GM18507 (cell line): ENCODE results near the gene PPM1B.
"Not testable (repeated sequence)": the region's sequence is repeated elsewhere in the genome, so short reads cannot be mapped to it uniquely, and the experiment has no call there.

Experiments used
- DNase-seq: peaks from one replicate; pipeline ENCODE4 v3.0.0; 2011; ENCODE audit warnings: low read depth; ENCODE audit not compliant: insufficient read length; ENCODE audit errors: extremely low spot score
- FAIRE-seq: peaks from 2 replicates; lab custom pipeline; 2011; peaks lifted over from hg19 to GRCh38; lab: Jason Lieb, UNC

The PPM1B gene

DNA sequence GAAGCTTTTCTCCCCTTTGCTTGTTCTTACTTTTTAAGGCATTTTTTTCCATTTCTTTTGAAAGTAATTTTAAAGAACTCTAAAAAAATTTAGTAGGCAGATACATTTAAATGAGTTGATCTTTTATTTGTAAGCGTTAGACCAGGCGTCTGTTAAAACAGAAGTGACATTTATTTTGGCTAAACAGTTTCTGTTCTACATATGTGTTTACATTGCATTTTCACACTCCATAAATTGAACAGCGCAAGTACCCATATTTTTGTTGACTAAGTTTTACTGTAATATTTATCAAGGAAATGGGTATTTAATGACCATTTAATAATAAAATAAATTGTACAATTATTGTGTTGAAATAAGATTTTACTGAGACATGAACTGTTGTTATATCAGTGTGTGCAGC is 21.9 kb downstream of the PPM1B start:
- DNase-seq: no peak
- no peak for FAIRE-seq

DNA sequence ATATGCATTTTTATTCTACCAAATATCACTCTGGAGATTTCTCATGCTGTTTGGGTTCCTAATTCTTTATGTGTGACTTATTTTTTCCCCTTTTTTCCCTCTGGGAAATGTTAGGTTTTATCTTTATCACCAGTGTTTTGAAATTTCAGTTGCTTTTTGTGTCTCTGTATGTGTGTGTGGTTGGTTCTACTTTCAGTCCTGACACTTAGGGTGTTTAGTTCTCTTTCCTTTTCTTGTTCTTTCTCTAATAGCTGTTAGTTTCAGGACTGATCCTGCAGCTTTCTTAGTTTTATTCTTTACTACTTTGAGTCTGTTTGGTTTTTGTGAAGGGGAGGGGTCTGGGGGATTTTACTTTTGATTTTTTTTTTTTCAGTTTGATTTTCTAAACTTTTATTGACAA is 23.1 kb downstream of the PPM1B start:
- peak; percentile 90 for FAIRE-seq
- peak; percentile 22 for DNase-seq

- DNase-seq (no peak), FAIRE-seq (no peak)
Measured at GRCh38 chr2:44192646-44193045, 24.0 kb downstream of the PPM1B start.

- no peak for DNase-seq
- no peak for FAIRE-seq
Measured at GRCh38 chr2:44195714-44196113, 27.0 kb downstream of the PPM1B start.

GRCh38 chr2:44197816-44198215 is 29.1 kb downstream of the PPM1B start:
- DNase-seq (no peak), FAIRE-seq (no peak)

DNA sequence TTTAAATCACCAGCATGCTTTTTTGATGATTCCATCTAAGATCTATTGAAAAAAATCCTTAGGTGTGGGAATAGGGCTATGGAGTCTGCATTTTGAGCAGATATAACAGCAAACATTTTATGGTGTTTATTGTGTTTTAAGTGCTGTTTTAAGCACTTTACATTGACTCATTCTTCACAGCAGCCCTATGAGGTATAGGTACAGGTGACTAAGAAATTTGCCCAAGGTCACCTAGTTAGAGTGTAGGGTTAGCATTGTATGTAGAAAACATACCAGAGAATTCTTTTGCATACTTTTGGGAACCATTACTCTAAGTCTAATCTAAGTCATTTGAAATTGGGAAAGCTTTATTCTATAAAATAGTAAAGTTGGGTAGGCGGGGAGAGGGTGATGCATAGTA is 31.3 kb downstream of the PPM1B start:
- FAIRE-seq (no peak), DNase-seq (no peak)

DNA sequence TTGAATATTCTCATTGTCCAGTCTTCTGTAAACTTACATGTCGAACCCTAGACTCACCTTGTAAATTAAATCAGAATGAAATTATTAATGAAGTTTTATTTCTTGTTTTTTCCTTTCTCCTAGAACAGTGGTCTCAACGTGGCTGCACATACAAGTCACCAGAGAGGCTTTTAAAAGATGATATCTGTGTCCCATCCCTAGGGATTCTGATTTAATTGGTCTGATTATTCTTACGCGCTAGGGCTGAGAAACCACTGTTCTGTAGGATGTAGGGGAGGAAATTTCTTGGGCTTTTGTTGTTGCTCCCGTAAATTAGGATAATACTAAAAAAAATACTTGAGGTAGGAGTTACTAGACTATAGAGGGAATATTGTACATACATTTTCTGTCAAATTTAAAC is 32.1 kb downstream of the PPM1B start:
- DNase-seq (no peak), FAIRE-seq (no peak)

DNA sequence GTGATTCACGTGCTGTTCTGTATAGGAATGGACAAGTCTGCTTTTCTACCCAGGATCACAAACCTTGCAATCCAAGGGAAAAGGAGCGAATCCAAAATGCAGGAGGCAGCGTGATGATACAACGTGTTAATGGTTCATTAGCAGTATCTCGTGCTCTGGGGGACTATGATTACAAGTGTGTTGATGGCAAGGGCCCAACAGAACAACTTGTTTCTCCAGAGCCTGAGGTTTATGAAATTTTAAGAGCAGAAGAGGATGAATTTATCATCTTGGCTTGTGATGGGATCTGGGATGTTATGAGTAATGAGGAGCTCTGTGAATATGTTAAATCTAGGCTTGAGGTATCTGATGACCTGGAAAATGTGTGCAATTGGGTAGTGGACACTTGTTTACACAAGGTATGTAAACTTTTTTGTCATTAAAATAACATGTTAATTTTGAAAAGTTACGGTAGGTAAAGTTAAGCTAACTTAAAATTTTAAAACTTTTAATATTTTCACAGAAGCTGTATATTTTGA is 33.0 kb downstream of the PPM1B start:
- FAIRE-seq (no peak), DNase-seq (no peak)

- DNase-seq: no peak
- no peak for FAIRE-seq
Measured at GRCh38 chr2:44203542-44203941, 34.9 kb downstream of the PPM1B start.

- FAIRE-seq: no peak
- no peak for DNase-seq
Measured at GRCh38 chr2:44205169-44205568, 36.5 kb downstream of the PPM1B start.

DNA sequence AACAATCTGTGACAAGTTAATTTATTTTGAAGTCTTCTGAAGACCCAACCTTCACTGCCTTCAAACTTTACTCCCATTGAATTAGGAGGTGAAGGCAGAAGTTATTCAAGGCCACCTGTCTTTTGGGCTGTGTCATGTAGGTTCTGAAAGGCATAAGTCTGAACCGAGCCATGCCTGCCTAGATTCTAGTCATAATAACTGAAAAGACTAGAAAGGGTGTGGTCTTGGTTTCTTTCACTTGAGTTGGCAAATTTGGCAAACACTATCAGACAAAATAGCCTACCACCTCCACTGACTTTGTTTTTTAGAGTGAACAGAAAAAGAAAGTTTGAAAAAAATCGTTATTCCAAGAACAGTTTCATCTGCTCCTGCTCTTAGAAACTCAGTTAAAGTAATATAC is 38.4 kb downstream of the PPM1B start:
- no peak for DNase-seq
- FAIRE-seq: no peak

GRCh38 chr2:44207648-44208047 is 39.0 kb downstream of the PPM1B start:
- DNase-seq, FAIRE-seq: not testable (repeated sequence)

DNA sequence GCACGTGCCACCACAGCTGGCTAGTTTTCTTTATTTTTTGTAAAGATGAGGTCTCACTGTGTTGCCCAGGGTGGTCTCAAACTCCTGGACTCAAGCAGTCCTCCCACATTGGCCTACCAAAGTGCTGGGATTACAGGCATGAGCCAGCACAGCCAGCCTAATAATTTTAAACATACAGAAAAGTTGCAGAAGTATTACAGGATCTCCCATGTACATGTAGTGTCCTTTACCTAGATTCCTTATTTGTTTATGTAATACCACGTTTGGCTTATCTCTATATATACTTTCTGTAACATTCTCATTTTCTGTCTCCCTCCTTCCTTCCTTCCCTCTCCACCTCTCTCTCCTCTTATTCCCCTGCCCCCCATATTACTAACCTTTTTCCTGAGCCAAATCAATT is 41.7 kb downstream of the PPM1B start:
- FAIRE-seq (no peak), DNase-seq (no peak)

GRCh38 chr2:44211183-44211582 is 42.5 kb downstream of the PPM1B start:
- no peak for DNase-seq
- FAIRE-seq: no peak

- FAIRE-seq (no peak), DNase-seq (no peak)
Measured at GRCh38 chr2:44212302-44212701, 43.6 kb downstream of the PPM1B start.

- DNase-seq (no peak), FAIRE-seq (no peak)
Measured at GRCh38 chr2:44215827-44216226, 47.2 kb downstream of the PPM1B start.

DNA sequence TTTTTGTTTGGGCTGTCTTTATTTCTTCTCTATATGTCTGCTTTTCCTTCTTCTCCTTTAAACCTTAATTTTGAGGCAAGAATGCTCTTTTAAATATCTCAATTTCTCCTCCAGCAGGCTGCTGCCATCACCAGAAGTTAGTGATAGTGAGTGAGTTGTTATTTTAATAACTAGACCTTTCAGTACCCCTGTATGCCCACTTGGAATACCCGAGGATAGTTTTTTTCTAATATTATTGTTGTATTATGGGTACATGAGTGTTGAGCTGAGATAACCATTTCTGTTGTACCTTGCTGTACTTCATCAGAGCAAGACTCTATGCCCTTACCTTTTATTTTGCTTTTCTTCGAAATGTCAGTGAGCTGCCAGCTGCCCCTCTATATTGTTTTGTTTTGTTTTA is 50.1 kb downstream of the PPM1B start:
- FAIRE-seq (no peak), DNase-seq (no peak)

DNA sequence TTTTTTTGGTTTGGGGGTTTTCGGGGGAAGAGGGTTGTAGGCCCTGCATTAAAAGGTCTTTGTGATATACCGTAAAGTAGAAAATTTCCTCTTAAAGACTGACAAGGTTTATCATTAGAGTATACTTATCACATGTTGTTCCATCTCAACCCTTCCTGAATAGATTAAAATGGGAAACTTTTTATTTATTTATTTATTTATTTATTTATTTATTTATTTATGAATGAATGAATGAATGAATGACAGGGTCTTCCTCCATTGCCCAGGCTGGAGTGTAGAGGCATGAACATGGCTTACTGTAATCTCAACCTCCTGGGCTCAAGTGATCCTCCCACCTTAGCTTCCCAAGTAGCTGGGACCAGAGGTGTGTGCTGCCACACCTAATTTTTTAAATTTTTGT is 58.1 kb downstream of the PPM1B start:
- no peak for DNase-seq
- no peak for FAIRE-seq

GRCh38 chr2:44230378-44230777 is 61.7 kb downstream of the PPM1B start:
- FAIRE-seq (peak; percentile 39), DNase-seq (no peak)

- DNase-seq: no peak
- no peak for FAIRE-seq
Measured at GRCh38 chr2:44233450-44234128, 64.9 kb downstream of the PPM1B start.

GRCh38 chr2:44237221-44237620 is 68.5 kb downstream of the PPM1B start:
- FAIRE-seq: peak; percentile 84
- DNase-seq: peak; percentile 12

DNA sequence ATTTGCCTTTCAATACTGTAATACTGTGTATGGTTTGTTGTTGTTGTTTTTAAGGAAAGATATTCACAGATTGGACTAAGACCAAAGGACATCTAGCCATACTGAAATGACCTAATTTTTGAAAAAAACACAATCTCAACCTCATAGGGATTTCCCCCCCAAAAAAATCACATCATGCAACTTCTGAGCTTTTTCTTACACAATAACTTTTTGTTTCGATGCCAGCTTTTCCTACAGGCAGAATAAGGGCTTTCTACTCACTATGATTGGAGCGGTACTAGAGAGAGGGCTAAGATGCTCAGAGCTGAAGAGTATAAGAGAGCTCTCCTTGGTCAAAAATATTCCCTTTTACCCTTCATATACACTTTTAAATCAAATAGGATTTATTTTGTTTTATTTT is 74.2 kb downstream of the PPM1B start:
- FAIRE-seq (no peak), DNase-seq (no peak)
